ENCODE data around the gene CPNE7.

CPNE7 gene

DNA sequence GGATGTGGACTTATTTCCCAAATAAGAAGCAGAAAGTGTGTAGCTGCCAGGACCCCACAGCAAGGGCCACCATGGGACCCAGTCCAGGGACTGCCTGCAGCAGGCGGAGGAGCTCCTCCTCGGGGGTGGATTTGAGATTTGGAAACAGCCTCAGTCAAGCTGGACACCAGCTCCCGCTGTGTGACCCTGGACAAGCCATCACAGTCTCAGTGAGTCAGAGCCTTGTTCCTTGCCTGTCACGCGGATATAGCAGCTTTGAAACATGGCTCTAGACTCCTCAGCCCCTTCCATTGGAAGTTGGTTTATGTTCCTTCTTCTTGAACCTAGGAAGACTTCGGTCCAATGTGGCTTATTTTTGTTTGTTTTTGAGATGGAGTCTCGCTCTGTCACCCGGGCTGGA, 25.4 kb downstream of the CPNE7 start:
- Histone ChIP-seq H3K4me1 (ENCODE audit: insufficient read depth, low read length) (peaks cover 8% of the 10 kb centered on the region; the same call in 1 of the 2 replicates), H3K9ac (ENCODE audit: low read depth, low read length) (no peak overlapping the region), H3K36me3 (ENCODE audit: insufficient read depth, low read length) (no peaks in the 10 kb centered on the region), H3K9me3 (ENCODE audit: insufficient read depth, low read depth, low read length) (no peaks in the 10 kb centered on the region), H3K27me3 (ENCODE audit: insufficient read depth, low read length) (no peaks in the 10 kb centered on the region), H3K27ac (ENCODE audit: low read depth, low read length) (no peak overlapping the region), H3K4me3 (ENCODE audit: low read length) (no peak overlapping the region)
- 93% methylated on average over 8 of the region's 8 CpGs for WGBS

DNA sequence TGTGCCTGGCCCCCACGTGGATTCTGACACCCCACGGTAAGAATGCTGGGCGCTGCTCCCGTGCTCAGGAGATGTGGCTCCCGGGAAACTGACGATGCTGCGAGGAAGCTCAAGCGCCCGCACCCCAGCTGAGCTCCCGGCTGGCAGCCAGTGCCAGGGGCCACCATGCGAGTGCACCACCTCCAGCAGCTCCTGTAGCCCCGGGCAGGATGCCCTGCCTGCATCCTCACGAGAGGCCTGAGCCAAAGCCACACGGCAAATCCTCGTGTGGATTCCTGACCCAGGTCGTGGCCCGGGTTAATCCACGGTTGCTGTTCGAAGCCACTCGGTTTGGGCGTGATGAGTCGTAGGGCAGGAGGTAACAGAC, 26.3 kb downstream of the CPNE7 start:
- WGBS = 65% methylated on average over 22 of the region's 22 CpGs
- peaks cover 8% of the 10 kb centered on the region; the same call in 1 of the 2 replicates for H3K4me1 ChIP-seq (ENCODE audit: insufficient read depth, low read length)

DNA sequence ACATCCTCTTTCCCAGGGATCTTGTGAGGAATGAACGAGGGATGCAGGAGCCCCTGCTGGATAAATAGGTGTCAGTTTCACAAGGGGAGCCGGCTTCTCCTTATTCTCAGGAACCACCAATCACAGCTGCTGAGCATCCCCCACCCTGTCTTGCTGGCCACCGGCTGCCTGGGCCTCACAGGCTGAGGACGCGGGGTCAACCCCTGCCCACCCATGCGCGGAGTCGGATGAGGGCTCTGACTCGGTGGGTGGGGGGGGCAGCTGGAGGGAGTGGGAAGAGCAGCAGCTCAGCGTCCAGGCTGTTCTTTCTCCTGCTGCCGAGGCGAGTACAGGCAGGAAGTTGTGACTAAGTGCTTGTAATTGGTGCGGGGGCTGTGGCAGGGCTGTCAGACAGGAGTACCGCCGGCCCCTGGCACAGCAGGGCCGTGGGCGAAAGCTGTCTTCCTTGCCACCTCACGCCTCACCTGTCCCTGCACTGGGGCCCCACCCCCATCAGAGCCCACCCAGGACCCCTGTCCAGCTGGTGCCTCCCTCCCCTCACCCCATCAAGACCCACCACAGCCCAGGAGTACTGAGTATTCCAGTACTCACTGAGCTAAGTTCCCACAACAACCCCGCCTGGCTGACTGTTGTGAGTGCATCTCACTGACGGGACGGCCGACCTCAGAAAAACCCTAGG, 26.9 kb downstream of the CPNE7 start:
- no peaks in the 10 kb centered on the region for H3K27me3 ChIP-seq (ENCODE audit: insufficient read depth, low read length)
- 21% methylated on average over 22 of the region's 22 CpGs for WGBS
- H3K9ac ChIP-seq (ENCODE audit: low read depth, low read length) = no peak overlapping the region
- H3K36me3 ChIP-seq (ENCODE audit: insufficient read depth, low read length) = no peaks in the 10 kb centered on the region
- H3K4me1 ChIP-seq (ENCODE audit: insufficient read depth, low read length) = peaks cover 8% of the 10 kb centered on the region; the same call in 1 of the 2 replicates
- peak overlapping the region; percentile 14; the same call in 1 of the 2 replicates for H3K4me3 ChIP-seq (ENCODE audit: low read length)
- H3K27ac ChIP-seq (ENCODE audit: low read depth, low read length) = no peak overlapping the region
- H3K9me3 ChIP-seq (ENCODE audit: insufficient read depth, low read depth, low read length) = no peaks in the 10 kb centered on the region

More for the DNA sequence above, 26.3 kb downstream of the CPNE7 start:
- H3K36me3 ChIP-seq (ENCODE audit: insufficient read depth, low read length) = no peaks in the 10 kb centered on the region
- no peaks in the 10 kb centered on the region for H3K9me3 ChIP-seq (ENCODE audit: insufficient read depth, low read depth, low read length)
- no peaks in the 10 kb centered on the region for H3K27me3 ChIP-seq (ENCODE audit: insufficient read depth, low read length)
- H3K9ac ChIP-seq (ENCODE audit: low read depth, low read length) = no peak overlapping the region
- no peak overlapping the region for H3K4me3 ChIP-seq (ENCODE audit: low read length)
- no peak overlapping the region for H3K27ac ChIP-seq (ENCODE audit: low read depth, low read length)

DNA sequence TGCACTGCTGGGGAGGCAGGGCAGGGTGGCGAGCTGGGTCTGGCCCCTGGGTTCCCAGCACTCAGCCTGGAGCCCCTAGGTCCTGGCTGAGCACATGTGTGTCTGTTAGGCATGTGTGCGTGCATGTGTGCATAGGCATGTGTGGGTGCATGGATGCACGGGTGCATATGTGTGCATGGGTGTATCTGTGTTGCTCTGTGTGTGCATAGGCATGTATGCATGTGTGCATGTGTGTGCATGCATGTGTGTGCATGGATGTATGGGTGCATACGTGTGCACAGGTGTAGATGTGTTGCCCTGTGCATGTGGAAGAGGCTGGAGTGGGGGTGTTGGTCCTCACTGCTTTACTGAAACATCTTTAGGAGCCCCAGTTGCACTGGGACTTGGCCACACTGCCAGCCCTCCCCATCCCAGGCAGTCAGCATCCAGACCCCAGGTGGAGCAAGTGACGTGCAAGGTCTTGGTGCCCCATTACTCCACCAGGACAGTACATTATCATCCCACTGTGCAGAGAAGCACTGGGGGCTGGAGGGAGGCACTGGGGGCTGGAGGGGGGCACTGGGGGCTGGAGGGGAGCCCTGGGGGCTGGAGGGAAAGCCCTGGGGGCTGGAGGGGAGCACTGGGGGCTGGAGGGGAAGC, 27.5 kb downstream of the CPNE7 start:
- Histone ChIP-seq H3K9ac (ENCODE audit: low read depth, low read length) (no peak overlapping the region), H3K9me3 (ENCODE audit: insufficient read depth, low read depth, low read length) (no peaks in the 10 kb centered on the region), H3K27me3 (ENCODE audit: insufficient read depth, low read length) (no peaks in the 10 kb centered on the region), H3K4me1 (ENCODE audit: insufficient read depth, low read length) (peaks cover 8% of the 10 kb centered on the region; the same call in 1 of the 2 replicates), H3K27ac (ENCODE audit: low read depth, low read length) (no peak overlapping the region), H3K4me3 (ENCODE audit: low read length) (no peak overlapping the region), H3K36me3 (ENCODE audit: insufficient read depth, low read length) (no peaks in the 10 kb centered on the region)
- whole genome bisulfite sequencing = 77% methylated on average over 5 of the region's 5 CpGs

DNA sequence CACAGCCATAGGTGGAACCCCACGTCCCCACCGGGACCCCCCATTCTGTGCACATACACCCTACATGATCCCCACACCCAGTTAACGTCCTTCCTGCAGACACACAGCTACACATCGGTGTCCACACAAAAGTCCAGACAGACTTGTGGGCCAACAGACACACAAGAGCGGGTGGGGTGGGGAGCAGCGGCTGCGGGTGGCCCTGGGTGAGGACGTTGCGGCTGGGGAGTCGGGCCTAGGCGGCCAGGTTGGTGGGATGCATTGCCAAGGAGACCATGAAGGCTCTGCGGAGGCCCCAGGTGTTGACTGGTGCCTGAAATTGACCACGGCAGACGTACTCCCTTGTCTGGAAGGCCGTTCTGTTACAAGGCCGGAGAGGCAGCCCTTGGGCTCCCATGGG, 29.2 kb downstream of the CPNE7 start:
- Histone ChIP-seq H3K4me1 (ENCODE audit: insufficient read depth, low read length) (peaks cover 8% of the 10 kb centered on the region; the same call in 1 of the 2 replicates), H3K27ac (ENCODE audit: low read depth, low read length) (no peak overlapping the region), H3K9ac (ENCODE audit: low read depth, low read length) (no peak overlapping the region), H3K36me3 (ENCODE audit: insufficient read depth, low read length) (no peaks in the 10 kb centered on the region), H3K9me3 (ENCODE audit: insufficient read depth, low read depth, low read length) (no peaks in the 10 kb centered on the region), H3K4me3 (ENCODE audit: low read length) (no peak overlapping the region), H3K27me3 (ENCODE audit: insufficient read depth, low read length) (no peaks in the 10 kb centered on the region)
- WGBS = 91% methylated on average over 16 of the region's 16 CpGs

DNA sequence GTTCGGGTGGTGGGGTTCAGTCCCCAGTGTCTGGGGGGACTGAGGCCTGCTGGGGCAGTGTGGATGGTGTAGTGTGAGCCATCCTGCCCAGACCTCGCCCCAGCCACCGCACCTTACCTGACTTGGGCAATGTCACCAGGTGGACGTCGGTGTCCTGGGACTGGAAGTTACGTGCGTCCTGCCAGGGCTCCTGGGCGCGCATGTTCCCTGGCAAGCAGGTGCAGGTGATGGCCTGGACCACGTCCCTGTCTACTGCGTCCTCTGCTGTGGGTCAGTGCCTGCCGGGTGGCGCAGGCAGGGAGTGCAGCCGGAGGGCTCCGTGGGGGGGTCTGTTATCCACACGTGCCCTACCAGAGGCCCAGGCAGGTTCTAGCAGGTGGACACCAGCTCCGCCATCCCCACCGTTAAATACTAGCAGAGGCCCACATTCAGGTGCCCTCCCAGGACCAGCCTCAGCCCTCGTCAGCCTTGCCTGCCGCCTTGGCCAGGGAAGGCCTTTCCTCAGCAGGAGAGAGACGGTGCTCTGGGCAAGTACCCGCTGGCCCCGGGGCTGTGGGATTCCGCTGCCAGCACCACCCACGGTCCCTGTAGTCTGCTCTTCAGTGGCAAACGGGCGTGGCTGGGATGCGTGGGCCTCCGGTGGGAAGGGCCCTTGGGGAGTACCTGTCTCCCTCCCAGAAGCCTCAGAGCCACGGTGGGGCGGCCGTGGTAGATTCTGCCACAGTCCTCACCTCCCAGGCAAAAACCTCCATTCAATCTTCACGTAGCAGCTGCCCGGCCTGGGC, 29.8 kb downstream of the CPNE7 start:
- no peak overlapping the region for H3K9ac ChIP-seq (ENCODE audit: low read depth, low read length)
- no peak overlapping the region for H3K4me3 ChIP-seq (ENCODE audit: low read length)
- peaks cover 8% of the 10 kb centered on the region; the same call in 1 of the 2 replicates for H3K4me1 ChIP-seq (ENCODE audit: insufficient read depth, low read length)
- WGBS = 94% methylated on average over 34 of the region's 34 CpGs
- H3K36me3 ChIP-seq (ENCODE audit: insufficient read depth, low read length) = no peaks in the 10 kb centered on the region
- H3K27ac ChIP-seq (ENCODE audit: low read depth, low read length) = no peak overlapping the region
- H3K9me3 ChIP-seq (ENCODE audit: insufficient read depth, low read depth, low read length) = no peaks in the 10 kb centered on the region
- H3K27me3 ChIP-seq (ENCODE audit: insufficient read depth, low read length) = no peaks in the 10 kb centered on the region

DNA sequence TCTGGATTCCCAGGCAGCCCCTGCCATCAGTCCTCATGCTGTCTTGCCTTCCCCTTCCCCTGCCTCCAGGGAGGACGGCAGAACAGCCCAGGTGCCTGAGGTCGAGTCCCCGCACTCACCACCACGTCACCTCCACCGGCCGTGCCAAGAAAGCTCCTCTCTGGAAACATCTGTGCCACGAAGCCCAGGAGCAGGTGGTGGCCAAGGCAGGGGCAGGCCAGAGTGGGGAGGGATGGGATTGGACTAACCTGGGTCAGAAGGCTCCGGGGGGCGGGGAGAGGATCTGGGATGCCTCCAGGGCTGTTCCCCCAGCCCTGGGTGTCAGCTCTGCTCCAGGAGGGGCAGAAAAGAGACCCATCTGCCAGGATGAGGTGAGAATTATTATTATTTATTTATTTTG, 30.4 kb downstream of the CPNE7 start:
- Histone ChIP-seq H3K9me3 (ENCODE audit: insufficient read depth, low read depth, low read length) (no peaks in the 10 kb centered on the region), H3K36me3 (ENCODE audit: insufficient read depth, low read length) (no peaks in the 10 kb centered on the region), H3K4me1 (ENCODE audit: insufficient read depth, low read length) (peaks cover 8% of the 10 kb centered on the region; the same call in 1 of the 2 replicates), H3K27ac (ENCODE audit: low read depth, low read length) (no peak overlapping the region), H3K9ac (ENCODE audit: low read depth, low read length) (no peak overlapping the region), H3K4me3 (ENCODE audit: low read length) (no peak overlapping the region), H3K27me3 (ENCODE audit: insufficient read depth, low read length) (no peaks in the 10 kb centered on the region)
- 91% methylated on average over 9 of the region's 9 CpGs for WGBS

DNA sequence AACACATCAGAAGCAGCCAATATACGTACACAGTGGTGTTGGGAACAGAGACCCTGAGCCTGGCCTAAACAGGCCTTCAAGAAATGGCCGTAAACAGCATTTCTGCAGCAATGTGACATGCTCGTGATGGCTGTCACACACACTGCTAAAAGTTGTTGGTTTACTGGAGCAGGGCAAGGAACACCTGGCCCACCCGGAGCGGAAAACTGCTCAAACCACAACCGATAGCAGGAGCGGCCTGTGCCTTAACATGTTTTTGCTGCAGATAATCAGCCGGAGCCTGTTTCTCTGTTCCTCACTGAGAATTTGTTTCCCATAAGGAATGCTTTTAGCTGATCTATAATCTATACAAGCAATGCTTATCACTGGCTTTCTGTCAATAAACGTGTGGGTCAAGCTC, 31.9 kb downstream of the CPNE7 start:
- 92% methylated on average over 9 of the region's 9 CpGs for WGBS

DNA sequence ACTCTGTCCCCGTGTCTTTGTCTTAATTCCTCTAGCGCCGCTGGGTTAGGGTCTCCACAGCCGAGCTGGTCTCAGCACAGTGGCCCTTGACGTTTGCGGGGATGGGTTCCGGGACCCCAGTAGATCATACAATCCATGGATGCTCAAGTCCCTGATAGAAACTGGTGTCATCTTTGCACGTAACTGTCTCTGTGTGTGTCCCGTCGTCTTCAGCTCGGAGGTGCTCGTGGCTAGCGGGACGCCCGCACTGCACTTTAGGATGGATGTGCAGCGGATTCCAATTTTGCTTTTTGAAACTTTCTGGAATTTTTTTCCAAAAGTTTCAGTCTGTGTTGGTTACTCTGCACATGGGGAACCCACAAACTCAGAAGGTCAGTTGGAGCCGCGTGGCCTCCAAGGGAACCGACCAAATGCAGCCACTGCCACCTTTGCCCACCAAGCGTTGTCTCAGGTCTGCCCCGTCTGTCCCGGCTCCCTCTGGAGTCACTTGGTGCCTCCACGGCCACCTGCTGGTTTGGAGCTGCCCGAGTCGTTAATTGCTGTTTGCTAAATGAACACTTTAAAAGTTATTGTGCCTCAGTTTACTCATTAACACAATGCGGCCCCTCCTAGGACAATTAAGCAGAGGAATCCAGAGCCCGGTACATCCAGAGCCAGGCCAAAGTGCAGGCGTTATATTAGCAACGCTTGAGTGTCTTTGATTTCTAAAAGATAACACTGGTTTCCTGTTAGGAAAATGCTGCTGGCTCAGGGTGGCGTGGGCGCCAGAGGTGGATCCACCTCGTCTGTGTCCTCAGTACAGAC, 32.6 kb downstream of the CPNE7 start:
- Histone ChIP-seq H3K9ac (ENCODE audit: low read depth, low read length) (no peak overlapping the region), H3K27me3 (ENCODE audit: insufficient read depth, low read length) (no peaks in the 10 kb centered on the region), H3K36me3 (ENCODE audit: insufficient read depth, low read length) (no peaks in the 10 kb centered on the region), H3K4me1 (ENCODE audit: insufficient read depth, low read length) (no peaks in the 10 kb centered on the region), H3K27ac (ENCODE audit: low read depth, low read length) (no peak overlapping the region), H3K4me3 (ENCODE audit: low read length) (no peak overlapping the region), H3K9me3 (ENCODE audit: insufficient read depth, low read depth, low read length) (no peaks in the 10 kb centered on the region)
- 90% methylated on average over 32 of the region's 32 CpGs for WGBS

More for the DNA sequence above, 31.9 kb downstream of the CPNE7 start:
- 0 out of 2 replicates have a peak, but pooled peaks cover 3% of the 10 kb centered on the region for H3K4me1 ChIP-seq (ENCODE audit: insufficient read depth, low read length)
- H3K36me3 ChIP-seq (ENCODE audit: insufficient read depth, low read length) = no peaks in the 10 kb centered on the region
- H3K9me3 ChIP-seq (ENCODE audit: insufficient read depth, low read depth, low read length) = no peaks in the 10 kb centered on the region
- H3K4me3 ChIP-seq (ENCODE audit: low read length) = no peak overlapping the region
- H3K27ac ChIP-seq (ENCODE audit: low read depth, low read length) = no peak overlapping the region
- no peaks in the 10 kb centered on the region for H3K27me3 ChIP-seq (ENCODE audit: insufficient read depth, low read length)
- no peak overlapping the region for H3K9ac ChIP-seq (ENCODE audit: low read depth, low read length)

DNA sequence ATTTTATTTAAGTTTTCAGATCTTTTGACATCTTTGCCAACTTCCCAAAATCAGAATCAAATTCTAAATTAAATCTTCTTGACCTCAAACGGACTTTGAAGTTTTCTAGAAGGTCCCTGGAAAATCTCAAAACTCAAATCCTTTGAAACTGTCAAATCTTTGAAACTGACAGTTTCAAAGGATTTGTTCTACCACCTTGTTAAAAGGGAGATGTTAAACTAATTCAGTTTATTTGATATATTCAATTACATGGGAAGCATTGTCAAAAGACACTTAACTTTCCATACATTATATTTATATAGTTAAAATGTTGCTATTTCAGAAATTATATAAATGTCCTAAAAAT, 34.5 kb downstream of the CPNE7 start:
- no peak overlapping the region for H3K27ac ChIP-seq (ENCODE audit: low read depth, low read length)
- H3K36me3 ChIP-seq (ENCODE audit: insufficient read depth, low read length) = no peaks in the 10 kb centered on the region
- H3K9me3 ChIP-seq (ENCODE audit: insufficient read depth, low read depth, low read length) = no peaks in the 10 kb centered on the region
- H3K4me1 ChIP-seq (ENCODE audit: insufficient read depth, low read length) = no peaks in the 10 kb centered on the region
- no peaks in the 10 kb centered on the region for H3K27me3 ChIP-seq (ENCODE audit: insufficient read depth, low read length)
- H3K4me3 ChIP-seq (ENCODE audit: low read length) = no peak overlapping the region
- 87% methylated on average over 1 of the region's 1 CpG for WGBS
- no peak overlapping the region for H3K9ac ChIP-seq (ENCODE audit: low read depth, low read length)

Data from HUES64 (cell line).